T-cell (primary cell): ENCODE data around the gene F13B. TPM values are rescaled to one million over a fixed set of nuclear protein-coding genes. Genes with fewer than 3 reads are reported as not detected.

Source experiments
- ATAC-seq, 4 experiments: fragments of 200-7000 bp in 3 of 4; fragments of 150-1000 bp in 1 of 4; cut with Tn5 transposase; replicated peaks in 1 of 4; 1 replicate in 3 of 4; 2 replicates in 1 of 4; pipeline ENCODE4 v1.10.0; 2021; ENCODE audit warnings: moderate library complexity in 3 of 4, mild to moderate bottlenecking in 2 of 4, moderate number of reproducible peaks in 1 of 4
- CTCF ChIA-PET, 2 donors: fragments of 300-600 bp; sonication (Branson Sonifier 250); formaldehyde crosslinking; loops; one replicate each; lab custom pipeline; 2022; ENCODE audit warnings: antibody characterized with exemption in 2 of 2; lab: Charles Lee
- POLR2A ChIA-PET, 2 donors: fragments of 300-600 bp; sonication (Branson Sonifier 250); formaldehyde crosslinking; loops; one replicate each; lab custom pipeline; 2022; ENCODE audit warnings: antibody characterized with exemption in 2 of 2; lab: Charles Lee
- DNase-seq, 35 experiments: peaks; one replicate each; pipeline versions ENCODE4 v3.0.0 to v3.0.0-alpha.2; 2013 to 2023
- H3K27ac ChIP-seq: one replicate; pipeline ENCODE4 v1.5.1; 2013; ENCODE audit warnings: low read length
- H3K27me3 ChIP-seq, 2 experiments: replicated peaks in 1 of 2; 1 replicate in 1 of 2; 2 replicates in 1 of 2; pipeline versions ENCODE4 v1.6.1 to v1.7.0; 2013; ENCODE audit warnings: low read length in 1 of 2, mixed read lengths in 1 of 2; ENCODE audit not compliant: control insufficient read depth in 2 of 2, insufficient read depth in 2 of 2; ENCODE audit errors: extremely low read depth in 1 of 2
- H3K36me3 ChIP-seq, 2 donors: 1 replicate in 1 of 2; 2 replicates in 1 of 2; pipeline versions ENCODE4 v1.6.1 to v1.7.0; 2013; ENCODE audit warnings: low read length in 1 of 2; ENCODE audit not compliant: control insufficient read depth in 2 of 2, insufficient read depth in 1 of 2; ENCODE audit errors: extremely low read depth in 1 of 2
- H3K4me1 ChIP-seq, 2 experiments: 1 replicate in 1 of 2; 2 replicates in 1 of 2; pipeline versions ENCODE4 v1.6.1 to v1.7.0; 2013; ENCODE audit warnings: low read length in 2 of 2, mixed read lengths in 1 of 2; ENCODE audit not compliant: insufficient read depth in 2 of 2, control insufficient read depth in 1 of 2; ENCODE audit errors: extremely low read depth in 1 of 2
- H3K4me3 ChIP-seq, 2 donors: 1 replicate in 1 of 2; 2 replicates in 1 of 2; pipeline versions ENCODE4 v1.5.1 to v1.7.0; 2013; ENCODE audit warnings: mild to moderate bottlenecking in 2 of 2, low read length in 1 of 2, moderate library complexity in 1 of 2; ENCODE audit not compliant: control insufficient read depth in 1 of 2; ENCODE audit errors: extremely low read depth in 1 of 2
- H3K9me3 ChIP-seq: 2 replicates; pipeline ENCODE4 v1.7.0; 2013
- H3K27ac Mint-ChIP-seq, 2 donors: one replicate each; pipeline ENCODE4 v1.8.0; 2020 to 2021; ENCODE audit warnings: mild to moderate bottlenecking in 2 of 2, mixed read lengths in 2 of 2
- H3K27me3 Mint-ChIP-seq, 2 donors: one replicate each; pipeline ENCODE4 v1.8.0; 2021 to 2022; ENCODE audit warnings: mixed read lengths in 2 of 2
- H3K36me3 Mint-ChIP-seq: one replicate; pipeline ENCODE4 v1.8.0; 2021; ENCODE audit warnings: mixed read lengths
- H3K4me1 Mint-ChIP-seq, 3 donors: one replicate each; pipeline ENCODE4 v1.8.0; 2020 to 2022; ENCODE audit warnings: mixed read lengths in 3 of 3, mild to moderate bottlenecking in 1 of 3
- H3K4me3 Mint-ChIP-seq, 3 donors: one replicate each; pipeline ENCODE4 v1.8.0; 2020 to 2022; ENCODE audit warnings: mild to moderate bottlenecking in 3 of 3, mixed read lengths in 3 of 3, moderate library complexity in 3 of 3
- H3K9me3 Mint-ChIP-seq, 3 donors: one replicate each; pipeline ENCODE4 v1.8.0; 2020 to 2022; ENCODE audit warnings: mixed read lengths in 3 of 3
- WGBS: methylation state at CpG from one replicate; pipeline ENCODE4 v1.1.5; 2013; ENCODE audit warnings: missing lambda C conversion rate; ENCODE audit not compliant: insufficient coverage; 5-methylcytosine and 5-hydroxymethylcytosine counted together
- total RNA-seq, 35 experiments: library from RNA in 6 of 35; stranded (reverse) in 6 of 35; fragments of 120-200 nt in 1 of 35; gene quantifications; one replicate each; pipeline versions ENCODE4 v1.2.1 to v1.2.4 and lab custom pipeline; 2013 to 2026

The F13B gene
- total RNA-seq, 5 donors from 2014 or later (not counting 1 experiment from before 2014, with no cell fraction given): not detected

- Histone ChIP-seq H3K4me1 (no peaks in the 10 kb centered on the region), H3K27me3 (no peaks in the 10 kb centered on the region), H3K36me3 (no peaks in the 10 kb centered on the region), H3K9me3 (no peaks in the 10 kb centered on the region), H3K27ac (no peak overlapping the region), H3K4me3 (no peak overlapping the region)
- H3K4me3 Mint-ChIP-seq: no peak overlapping the region
- H3K36me3 Mint-ChIP-seq: no peaks in the 10 kb centered on the region
- no peak overlapping the region for H3K27ac Mint-ChIP-seq
- ATAC-seq (no peak), DNase-seq (no peak)
- 80% methylated on average over 5 of the region's 8 CpGs for WGBS
- H3K27me3 Mint-ChIP-seq: peaks cover 0 to 8% of the 10 kb centered on the region in 2 donors
- CTCF ChIA-PET: no interaction called here
- H3K4me1 Mint-ChIP-seq: no peaks in the 10 kb centered on the region
- H3K9me3 Mint-ChIP-seq: no peaks in the 10 kb centered on the region
- POLR2A ChIA-PET: no interaction called here
These were observed 49.4 kb downstream of the F13B start for GRCh38 chr1:197017558-197018146.

- no peak overlapping the region for H3K27ac Mint-ChIP-seq
- H3K4me3 Mint-ChIP-seq: no peak overlapping the region
- no peaks in the 10 kb centered on the region for H3K27me3 ChIP-seq
- H3K4me1 ChIP-seq: no peaks in the 10 kb centered on the region
- no peaks in the 10 kb centered on the region for H3K4me1 Mint-ChIP-seq
- H3K27ac ChIP-seq: no peak overlapping the region
- H3K4me3 ChIP-seq: no peak overlapping the region
- CTCF ChIA-PET: no interaction called here
- no peaks in the 10 kb centered on the region for H3K36me3 ChIP-seq
- peaks cover 0 to 4% of the 10 kb centered on the region in 2 donors for H3K27me3 Mint-ChIP-seq
- H3K9me3 ChIP-seq: no peaks in the 10 kb centered on the region
- ATAC-seq (no peak), DNase-seq (no peak)
- no peaks in the 10 kb centered on the region for H3K36me3 Mint-ChIP-seq
- peaks cover under 1 to 1% (median 1%) of the 10 kb centered on the region in 3 donors for H3K9me3 Mint-ChIP-seq
- WGBS: no CpG with 5 or more reads among the region's 1 CpG
- POLR2A ChIA-PET: no interaction called here
These were observed 50.3 kb downstream of the F13B start for GRCh38 chr1:197016751-197017150.

GRCh38 chr1:197013234-197013633 lies 53.8 kb downstream of the F13B start:
- H3K36me3 ChIP-seq: no peaks in the 10 kb centered on the region
- no peak overlapping the region for H3K27ac ChIP-seq
- DNase-seq: no peak
- H3K36me3 Mint-ChIP-seq: no peaks in the 10 kb centered on the region
- WGBS: no CpG with 5 or more reads among the region's 3 CpGs
- ChIA-PET POLR2A (no interaction called here), CTCF (no interaction called here)
- ATAC-seq: no peak
- no peak overlapping the region for H3K4me3 ChIP-seq
- H3K4me1 ChIP-seq: no peaks in the 10 kb centered on the region
- H3K27me3 Mint-ChIP-seq: no peaks in the 10 kb centered on the region
- H3K4me3 Mint-ChIP-seq: no peak overlapping the region
- no peaks in the 10 kb centered on the region for H3K27me3 ChIP-seq
- no peak overlapping the region for H3K27ac Mint-ChIP-seq
- H3K9me3 Mint-ChIP-seq: peaks cover 6 to 9% (median 6%) of the 10 kb centered on the region in 3 donors
- no peaks in the 10 kb centered on the region for H3K4me1 Mint-ChIP-seq
- H3K9me3 ChIP-seq: peaks cover 4% of the 10 kb centered on the region

- H3K4me3 Mint-ChIP-seq: no peak overlapping the region
- DNase-seq: no peak
- H3K27me3 ChIP-seq: no peaks in the 10 kb centered on the region
- no peaks in the 10 kb centered on the region for H3K36me3 ChIP-seq
- ChIA-PET CTCF (no interaction called here), POLR2A (no interaction called here)
- no peak for ATAC-seq
- H3K27ac ChIP-seq: no peak overlapping the region
- H3K27ac Mint-ChIP-seq: no peak overlapping the region
- no peaks in the 10 kb centered on the region for H3K36me3 Mint-ChIP-seq
- peaks cover 6 to 9% (median 6%) of the 10 kb centered on the region in 3 donors for H3K9me3 Mint-ChIP-seq
- no peak overlapping the region for H3K4me3 ChIP-seq
- H3K9me3 ChIP-seq: peaks cover 4% of the 10 kb centered on the region
- WGBS: no CpG with 5 or more reads among the region's 1 CpG
- no peaks in the 10 kb centered on the region for H3K4me1 ChIP-seq
- H3K27me3 Mint-ChIP-seq: no peaks in the 10 kb centered on the region
- no peaks in the 10 kb centered on the region for H3K4me1 Mint-ChIP-seq
These were observed 55.4 kb downstream of the F13B start for GRCh38 chr1:197011614-197012013.

- Mint-ChIP-seq H3K4me1 (no peaks in the 10 kb centered on the region), H3K9me3 (peaks cover 6 to 9% (median 6%) of the 10 kb centered on the region in 3 donors), H3K27me3 (no peaks in the 10 kb centered on the region), H3K36me3 (no peaks in the 10 kb centered on the region), H3K27ac (no peak overlapping the region), H3K4me3 (no peak overlapping the region)
- DNase-seq (no peak), ATAC-seq (no peak)
- no peaks in the 10 kb centered on the region for H3K4me1 ChIP-seq
- H3K27me3 ChIP-seq: no peaks in the 10 kb centered on the region
- H3K36me3 ChIP-seq: no peaks in the 10 kb centered on the region
- H3K9me3 ChIP-seq: peaks cover 4% of the 10 kb centered on the region
- ChIA-PET POLR2A (interaction anchor here in 1 of 2 donors (0.5 kb wide), 1 partner anchor 1029 kb away, joined by 3 read pairs; no protein-coding TSS in a partner anchor), CTCF (no interaction called here)
- WGBS: 100% methylated on average over 2 of the region's 6 CpGs
- H3K27ac ChIP-seq: no peak overlapping the region
- H3K4me3 ChIP-seq: no peak overlapping the region
These were observed 58.2 kb downstream of the F13B start for GRCh38 chr1:197008861-197009260.

- no peaks in the 10 kb centered on the region for H3K9me3 Mint-ChIP-seq
These were observed 63.9 kb downstream of the F13B start for GRCh38 chr1:197003132-197003531.

More at GRCh38 chr1:197003132-197003531, 63.9 kb downstream of the F13B start:
- Histone ChIP-seq H3K4me3 (no peak overlapping the region), H3K27me3 (no peaks in the 10 kb centered on the region), H3K27ac (no peak overlapping the region), H3K36me3 (no peaks in the 10 kb centered on the region), H3K4me1 (no peaks in the 10 kb centered on the region), H3K9me3 (no peaks in the 10 kb centered on the region)
- ChIA-PET CTCF (no interaction called here), POLR2A (no interaction called here)
- Mint-ChIP-seq H3K4me1 (no peaks in the 10 kb centered on the region), H3K36me3 (no peaks in the 10 kb centered on the region), H3K4me3 (no peak overlapping the region), H3K27me3 (no peaks in the 10 kb centered on the region), H3K27ac (no peak overlapping the region)
- no peak for DNase-seq
- ATAC-seq: no peak
- 40% methylated on average over 1 of the region's 2 CpGs for WGBS
